Measurements from ENCODE around the gene TCERG1L.

- TF ChIP-seq CTCF (IDR thresholded peaks at IDR 0.05) (no peak), SIN3A (IDR thresholded peaks at IDR 0.05; ENCODE audit: borderline replicate concordance, insufficient read depth, low read depth, low read length) (no peak), POLR2AphosphoS5 (IDR thresholded peaks at IDR 0.05; ENCODE audit: low read depth, low read length) (no peak), TCF7L2 (IDR thresholded peaks at IDR 0.05; ENCODE audit: low read depth, low read length) (no peak)
These were observed 175.8 kb downstream of the TCERG1L start for GRCh38 chr10:131135716-131136115.

Measured in Panc1 (cell line).